Measurements from ENCODE around the gene CNST. TPM values are rescaled to one million over a fixed set of nuclear protein-coding genes. Genes with fewer than 3 reads are reported as not detected.

The CNST gene
- total RNA-seq, 4 donors from 2014 or later: 41.6 to 81.9 (median 65.6) TPM

DNA sequence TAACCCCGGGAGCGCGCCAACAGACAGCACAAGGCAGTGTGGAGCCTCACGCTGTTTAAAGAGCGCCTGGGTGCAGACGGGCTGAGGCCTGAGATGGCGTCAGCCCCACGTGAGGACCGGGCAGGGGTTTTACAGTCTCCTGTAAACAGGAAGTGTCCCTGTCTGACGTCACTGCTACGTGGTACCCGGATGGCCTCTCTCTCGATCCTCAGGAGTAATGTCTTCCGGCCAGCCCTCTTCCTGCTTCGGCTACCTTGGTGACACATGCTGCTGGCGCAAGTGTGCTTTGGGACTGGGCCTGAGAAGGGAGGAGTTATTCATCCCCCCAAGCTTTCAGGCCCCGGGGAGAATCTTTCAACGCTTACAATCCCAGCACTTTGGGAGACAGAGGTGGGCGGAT lies 41.2 kb downstream of the CNST start:
- WGBS, 2 donors (ENCODE audit: low coverage in 1 of 2): 80% methylated on average over 1 of the region's 19 CpGs; no CpG with 5 or more reads in 1 of the 2 donors
- TF ChIP-seq EP300 (IDR thresholded peaks at IDR 0.05) (no peak), POLR2AphosphoS5 (IDR thresholded peaks at IDR 0.05) (no peak), POLR2A (IDR thresholded peaks at IDR 0.05) (no peak), CTCF (IDR thresholded peaks at IDR 0.05) (no peak)
- Histone ChIP-seq H3K27ac (peak overlapping the region in 3 of 4 donors; percentile 47 to 87 (median 84)), H3K27me3 (no peaks in the 10 kb centered on the region), H3K36me3 (no peaks in the 10 kb centered on the region), H3K4me1 (peaks cover 10 to 51% (median 12%) of the 10 kb centered on the region in 3 donors), H3K4me3 (no peak overlapping the region), H3K9me3 (no peaks in the 10 kb centered on the region)
- ATAC-seq: no peak

- TF ChIP-seq EP300 (IDR thresholded peaks at IDR 0.05) (no peak), POLR2A (IDR thresholded peaks at IDR 0.05) (no peak), POLR2AphosphoS5 (IDR thresholded peaks at IDR 0.05) (peak; percentile 79), CTCF (IDR thresholded peaks at IDR 0.05) (peak in 2 of 4 experiments; percentile 28 to 47)
- Histone ChIP-seq H3K4me3 (no peak overlapping the region), H3K27me3 (no peaks in the 10 kb centered on the region), H3K4me1 (peaks cover 10 to 64% (median 13%) of the 10 kb centered on the region in 3 donors), H3K36me3 (no peaks in the 10 kb centered on the region), H3K9me3 (no peaks in the 10 kb centered on the region), H3K27ac (peak overlapping the region; percentile 72 to 87 (median 82))
- ATAC-seq: peak; percentile 96
- 18 to 34% methylated on average over 7 to 17 of the region's 18 CpGs for WGBS, 2 donors (ENCODE audit: low coverage in 1 of 2)
These were observed 42.5 kb downstream of the CNST start for GRCh38 chr1:246608616-246609376.

DNA sequence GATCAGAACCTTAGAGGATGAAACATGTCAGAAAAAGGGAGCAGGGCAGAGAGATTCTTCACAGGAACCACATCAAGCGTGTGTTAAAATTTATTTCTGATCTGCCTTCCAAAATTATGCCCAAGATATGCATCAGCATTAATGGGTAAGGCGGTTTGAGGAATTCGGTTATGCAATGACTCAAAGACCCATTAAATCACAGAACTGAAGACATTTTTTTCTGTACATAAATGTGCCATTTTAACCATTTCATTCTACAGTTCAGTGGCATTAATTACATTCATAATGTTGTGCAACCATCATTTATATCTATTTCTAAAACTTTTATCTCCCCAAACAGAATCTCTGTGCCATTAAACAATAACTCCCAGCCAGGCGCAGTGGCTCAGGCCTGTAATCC lies 43.4 kb downstream of the CNST start:
- H3K4me1 ChIP-seq: peaks cover 10 to 64% (median 13%) of the 10 kb centered on the region in 3 donors
- 82 to 87% methylated on average over 4 of the region's 4 CpGs for WGBS, 2 donors (ENCODE audit: low coverage in 1 of 2)
- H3K9me3 ChIP-seq: no peaks in the 10 kb centered on the region
- no peak overlapping the region for H3K4me3 ChIP-seq
- no peak for TF ChIP-seq CTCF (IDR thresholded peaks at IDR 0.05)
- no peak for TF ChIP-seq POLR2A (IDR thresholded peaks at IDR 0.05)
- TF ChIP-seq POLR2AphosphoS5 (IDR thresholded peaks at IDR 0.05): no peak
- TF ChIP-seq EP300 (IDR thresholded peaks at IDR 0.05): no peak
- peak overlapping the region; percentile 65 to 87 (median 82) for H3K27ac ChIP-seq
- H3K36me3 ChIP-seq: no peaks in the 10 kb centered on the region
- ATAC-seq: no peak
- no peaks in the 10 kb centered on the region for H3K27me3 ChIP-seq

GRCh38 chr1:246613096-246613758 lies 47.0 kb downstream of the CNST start:
- H3K27ac ChIP-seq: peak overlapping the region; percentile 74 to 87 (median 80)
- WGBS, 2 donors (ENCODE audit: low coverage in 1 of 2): 66 to 72% methylated on average over 5 to 6 of the region's 6 CpGs
- no peak for ATAC-seq
- no peak for TF ChIP-seq POLR2AphosphoS5 (IDR thresholded peaks at IDR 0.05)
- TF ChIP-seq EP300 (IDR thresholded peaks at IDR 0.05): no peak
- no peak for TF ChIP-seq POLR2A (IDR thresholded peaks at IDR 0.05)
- no peak for TF ChIP-seq CTCF (IDR thresholded peaks at IDR 0.05)
- H3K36me3 ChIP-seq: no peaks in the 10 kb centered on the region
- H3K4me3 ChIP-seq: no peak overlapping the region
- H3K27me3 ChIP-seq: no peaks in the 10 kb centered on the region
- H3K9me3 ChIP-seq: no peaks in the 10 kb centered on the region
- peaks cover 13 to 84% (median 13%) of the 10 kb centered on the region in 3 donors for H3K4me1 ChIP-seq

All from gastroesophageal sphincter (tissue), 4 donors.